HL-60 (cell line): ENCODE measurements around the gene DUSP2.

Experiments used
- DNase-seq, 2 experiments: peaks; one replicate each; pipeline ENCODE4 v3.0.0-alpha.2; 2010 to 2020; ENCODE audit warnings: low read depth in 1 of 2, low spot score in 1 of 2
- H3K27ac ChIP-seq: fragments of 250-450 bp; sonication (Bioruptor Pico); replicated peaks from 2 replicates; pipeline ENCODE4 v1.5.1; 2020; ENCODE audit warnings: mild to moderate bottlenecking, moderate library complexity
- H3K27me3 ChIP-seq: fragments of 250-450 bp; sonication (Bioruptor Pico); 2 replicates; pipeline ENCODE4 v1.5.1; 2021; ENCODE audit warnings: mild to moderate bottlenecking, moderate library complexity; ENCODE audit not compliant: insufficient read depth, poor library complexity, severe bottlenecking
- H3K4me3 ChIP-seq: replicated peaks from 2 replicates; pipeline ENCODE4 v1.5.1; 2011; ENCODE audit warnings: mild to moderate bottlenecking, control low read depth, low read length; ENCODE audit not compliant: insufficient read depth
- GABPA ChIP-seq: IDR thresholded peaks from 2 replicates; pipeline ENCODE4 v1.6.1; 2012; ENCODE audit warnings: low read depth
- POLR2AphosphoS5 ChIP-seq: IDR thresholded peaks from 2 replicates; pipeline ENCODE4 v1.6.1; 2012; ENCODE audit warnings: low read depth
- SPI1 ChIP-seq: IDR thresholded peaks from 2 replicates; pipeline ENCODE4 v1.6.1; 2012; ENCODE audit warnings: low read depth, mild to moderate bottlenecking, borderline replicate concordance
- TF ChIP-seq, protein P1 (sequence below): IDR thresholded peaks from 2 replicates; pipeline ENCODE4 v1.6.1; 2012; ENCODE audit warnings: low read depth; ENCODE audit not compliant: insufficient replicate concordance
- TF ChIP-seq, protein P2 (sequence below): IDR thresholded peaks from one replicate; pipeline ENCODE4 v1.5.1; 2011; ENCODE audit warnings: low read length, control low read depth, inconsistent platforms; ENCODE audit not compliant: insufficient read depth

Gene DUSP2

GRCh38 chr2:96130483-96130882 lies 14.8 kb downstream of the DUSP2 start:
- H3K27me3 ChIP-seq: no peaks in the 10 kb centered on the region
- H3K27ac ChIP-seq: no peak overlapping the region
- DNase-seq: no peak
- no peak overlapping the region for H3K4me3 ChIP-seq
- TF ChIP-seq, protein P1, sequence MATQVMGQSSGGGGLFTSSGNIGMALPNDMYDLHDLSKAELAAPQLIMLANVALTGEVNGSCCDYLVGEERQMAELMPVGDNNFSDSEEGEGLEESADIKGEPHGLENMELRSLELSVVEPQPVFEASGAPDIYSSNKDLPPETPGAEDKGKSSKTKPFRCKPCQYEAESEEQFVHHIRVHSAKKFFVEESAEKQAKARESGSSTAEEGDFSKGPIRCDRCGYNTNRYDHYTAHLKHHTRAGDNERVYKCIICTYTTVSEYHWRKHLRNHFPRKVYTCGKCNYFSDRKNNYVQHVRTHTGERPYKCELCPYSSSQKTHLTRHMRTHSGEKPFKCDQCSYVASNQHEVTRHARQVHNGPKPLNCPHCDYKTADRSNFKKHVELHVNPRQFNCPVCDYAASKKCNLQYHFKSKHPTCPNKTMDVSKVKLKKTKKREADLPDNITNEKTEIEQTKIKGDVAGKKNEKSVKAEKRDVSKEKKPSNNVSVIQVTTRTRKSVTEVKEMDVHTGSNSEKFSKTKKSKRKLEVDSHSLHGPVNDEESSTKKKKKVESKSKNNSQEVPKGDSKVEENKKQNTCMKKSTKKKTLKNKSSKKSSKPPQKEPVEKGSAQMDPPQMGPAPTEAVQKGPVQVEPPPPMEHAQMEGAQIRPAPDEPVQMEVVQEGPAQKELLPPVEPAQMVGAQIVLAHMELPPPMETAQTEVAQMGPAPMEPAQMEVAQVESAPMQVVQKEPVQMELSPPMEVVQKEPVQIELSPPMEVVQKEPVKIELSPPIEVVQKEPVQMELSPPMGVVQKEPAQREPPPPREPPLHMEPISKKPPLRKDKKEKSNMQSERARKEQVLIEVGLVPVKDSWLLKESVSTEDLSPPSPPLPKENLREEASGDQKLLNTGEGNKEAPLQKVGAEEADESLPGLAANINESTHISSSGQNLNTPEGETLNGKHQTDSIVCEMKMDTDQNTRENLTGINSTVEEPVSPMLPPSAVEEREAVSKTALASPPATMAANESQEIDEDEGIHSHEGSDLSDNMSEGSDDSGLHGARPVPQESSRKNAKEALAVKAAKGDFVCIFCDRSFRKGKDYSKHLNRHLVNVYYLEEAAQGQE: no peak
- TF ChIP-seq POLR2AphosphoS5 (no peak), SPI1 (no peak), GABPA (no peak)
- TF ChIP-seq, protein P2, sequence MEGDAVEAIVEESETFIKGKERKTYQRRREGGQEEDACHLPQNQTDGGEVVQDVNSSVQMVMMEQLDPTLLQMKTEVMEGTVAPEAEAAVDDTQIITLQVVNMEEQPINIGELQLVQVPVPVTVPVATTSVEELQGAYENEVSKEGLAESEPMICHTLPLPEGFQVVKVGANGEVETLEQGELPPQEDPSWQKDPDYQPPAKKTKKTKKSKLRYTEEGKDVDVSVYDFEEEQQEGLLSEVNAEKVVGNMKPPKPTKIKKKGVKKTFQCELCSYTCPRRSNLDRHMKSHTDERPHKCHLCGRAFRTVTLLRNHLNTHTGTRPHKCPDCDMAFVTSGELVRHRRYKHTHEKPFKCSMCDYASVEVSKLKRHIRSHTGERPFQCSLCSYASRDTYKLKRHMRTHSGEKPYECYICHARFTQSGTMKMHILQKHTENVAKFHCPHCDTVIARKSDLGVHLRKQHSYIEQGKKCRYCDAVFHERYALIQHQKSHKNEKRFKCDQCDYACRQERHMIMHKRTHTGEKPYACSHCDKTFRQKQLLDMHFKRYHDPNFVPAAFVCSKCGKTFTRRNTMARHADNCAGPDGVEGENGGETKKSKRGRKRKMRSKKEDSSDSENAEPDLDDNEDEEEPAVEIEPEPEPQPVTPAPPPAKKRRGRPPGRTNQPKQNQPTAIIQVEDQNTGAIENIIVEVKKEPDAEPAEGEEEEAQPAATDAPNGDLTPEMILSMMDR: no peak

DNA sequence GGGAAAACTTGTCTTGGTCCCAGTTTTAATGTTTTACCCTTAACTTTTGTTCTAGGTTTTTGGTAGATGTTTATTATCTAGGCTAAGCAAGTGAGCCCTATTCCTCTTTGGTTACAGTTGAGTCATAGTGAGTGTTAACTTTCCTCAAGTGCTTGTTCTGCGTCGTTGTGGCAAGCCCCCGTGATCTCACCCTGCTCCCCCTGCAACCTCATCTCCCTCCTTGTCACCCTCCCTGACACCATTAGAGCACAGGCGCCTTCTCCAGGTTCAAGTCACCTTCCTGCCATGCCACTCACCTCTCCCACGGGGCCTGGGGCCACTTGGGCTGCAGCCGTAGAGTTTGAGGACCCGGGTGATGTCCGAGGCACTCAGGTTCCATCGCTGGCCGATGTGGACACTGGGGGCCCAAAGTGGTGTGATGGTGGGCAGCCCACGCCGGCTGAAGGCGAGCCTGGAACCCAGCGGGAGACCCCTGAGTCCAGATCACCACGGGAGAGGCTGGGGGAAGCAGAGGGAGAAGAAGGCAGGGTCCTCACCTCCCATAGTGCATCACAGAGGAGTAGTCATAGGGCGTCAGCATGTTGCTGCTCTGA lies 15.6 kb downstream of the DUSP2 start:
- H3K27me3 ChIP-seq: no peaks in the 10 kb centered on the region

DNA sequence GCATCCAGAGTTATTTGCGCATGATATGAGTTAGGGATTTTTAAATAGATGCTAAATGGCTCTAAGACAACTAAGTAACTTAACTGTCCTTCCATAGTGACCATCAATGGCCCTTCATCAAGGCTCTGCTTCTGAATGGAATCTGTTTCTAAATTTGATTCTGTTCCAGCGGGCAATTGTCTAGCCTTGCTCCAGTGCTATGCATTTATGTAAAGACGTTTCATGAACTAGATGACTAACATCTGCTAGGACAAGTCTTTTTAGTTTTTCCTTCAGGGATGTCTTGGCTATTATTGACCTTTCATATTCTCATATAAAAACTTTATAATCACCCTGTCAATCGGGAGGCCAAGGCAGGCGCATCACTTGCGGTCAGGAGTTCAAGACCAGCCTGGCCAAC lies 16.8 kb downstream of the DUSP2 start:
- no peak for DNase-seq
- Histone ChIP-seq H3K4me3 (no peak overlapping the region), H3K27me3 (no peaks in the 10 kb centered on the region), H3K27ac (no peak overlapping the region)
- no peak for TF ChIP-seq GABPA
- TF ChIP-seq, protein P2: no peak
- TF ChIP-seq POLR2AphosphoS5: no peak
- TF ChIP-seq, protein P1: no peak
- TF ChIP-seq SPI1: no peak

More for the DNA sequence above, 15.6 kb downstream of the DUSP2 start:
- Histone ChIP-seq H3K4me3 (no peak overlapping the region), H3K27ac (no peak overlapping the region)
- no peak for DNase-seq
- TF ChIP-seq, protein P2: no peak
- TF ChIP-seq GABPA (no peak), SPI1 (no peak), POLR2AphosphoS5 (no peak)
- TF ChIP-seq, protein P1: no peak
